Neural progenitor cell (in vitro differentiated cells): ENCODE data around the gene SDK1. TPM values are rescaled to one million over a fixed set of nuclear protein-coding genes. Genes with fewer than 3 reads are reported as not detected.

Experiments
- DNase-seq: peaks from one replicate; pipeline ENCODE4 v3.0.0-alpha.2; 2016; ENCODE audit warnings: low spot score
- H2AFZ ChIP-seq: fragments of 200-600 bp; sonication (generic); replicated peaks from 2 replicates; pipeline ENCODE4 v1.6.1; 2016; ENCODE audit warnings: antibody characterized with exemption
- H3F3A ChIP-seq: fragments of 200-600 bp; sonication (generic); 2 replicates; pipeline ENCODE4 v1.6.1; 2016; ENCODE audit warnings: antibody characterized with exemption, low read depth
- H3K27ac ChIP-seq: fragments of 200-600 bp; sonication (generic); 2 replicates; pipeline ENCODE4 v1.5.1; 2016; ENCODE audit warnings: mild to moderate bottlenecking
- H3K27me3 ChIP-seq: fragments of 200-600 bp; sonication (generic); 2 replicates; pipeline ENCODE4 v1.6.1; 2016; ENCODE audit warnings: mild to moderate bottlenecking, moderate library complexity
- H3K36me3 ChIP-seq: fragments of 200-600 bp; sonication (generic); 2 replicates; pipeline ENCODE4 v1.5.1; 2016
- H3K4me1 ChIP-seq: fragments of 200-600 bp; sonication (generic); 2 replicates; pipeline ENCODE4 v1.6.1; 2016; ENCODE audit warnings: mixed run types
- H3K4me2 ChIP-seq: fragments of 200-600 bp; sonication (generic); 2 replicates; pipeline ENCODE4 v1.6.1; 2016
- H3K4me3 ChIP-seq: fragments of 200-600 bp; sonication (generic); 2 replicates; pipeline ENCODE4 v1.5.1; 2016
- H3K79me2 ChIP-seq: fragments of 200-600 bp; sonication (generic); 2 replicates; pipeline ENCODE4 v1.6.1; 2016; ENCODE audit warnings: low read depth
- H3K9ac ChIP-seq: fragments of 200-600 bp; sonication (generic); 2 replicates; pipeline ENCODE4 v1.6.1; 2016
- H3K9me3 ChIP-seq: fragments of 200-600 bp; sonication (generic); 2 replicates; pipeline ENCODE4 v1.5.1; 2016; ENCODE audit warnings: low read depth
- H4K20me1 ChIP-seq: fragments of 200-600 bp; sonication (generic); 2 replicates; pipeline ENCODE4 v1.6.1; 2016; ENCODE audit warnings: low read depth
- H3K27ac Mint-ChIP-seq: 3 replicates; pipeline ENCODE4 v1.8.0; 2021; ENCODE audit warnings: mixed read lengths
- H3K27me3 Mint-ChIP-seq: 2 replicates; pipeline ENCODE4 v1.8.0; 2022; ENCODE audit warnings: low read depth, mild to moderate bottlenecking, inconsistent platforms, moderate library complexity, mixed read lengths; ENCODE audit not compliant: insufficient read depth
- H3K36me3 Mint-ChIP-seq: 3 replicates; pipeline ENCODE4 v1.8.0; 2021; ENCODE audit warnings: mixed read lengths
- H3K4me1 Mint-ChIP-seq: 3 replicates; pipeline ENCODE4 v1.8.0; 2021; ENCODE audit warnings: mixed read lengths
- H3K4me3 Mint-ChIP-seq: 3 replicates; pipeline ENCODE4 v1.8.0; 2021; ENCODE audit warnings: mild to moderate bottlenecking, moderate library complexity, mixed read lengths
- H3K9me3 Mint-ChIP-seq: 3 replicates; pipeline ENCODE4 v1.8.0; 2020; ENCODE audit warnings: mixed read lengths
- EZH2 ChIP-seq: fragments of 200-600 bp; sonication (generic); IDR thresholded peaks from 2 replicates; pipeline ENCODE4 v1.6.1; 2017; ENCODE audit warnings: antibody characterized with exemption, mild to moderate bottlenecking, moderate library complexity
- EZH2phosphoT487 ChIP-seq: fragments of 200-600 bp; sonication (generic); IDR thresholded peaks from 2 replicates; pipeline ENCODE4 v1.6.1; 2017; ENCODE audit warnings: antibody characterized with exemption
- total RNA-seq: library from RNA; depleted of rRNA; stranded (reverse); fragments of >200 nt; gene quantifications from 2 replicates; pipeline ENCODE4 v1.2.3, GENCODE V29; 2015; ENCODE audit warnings: low replicate concordance
- TF ChIP-seq, protein P1 (sequence below): fragments of 200-600 bp; sonication (generic); IDR thresholded peaks from 2 replicates; pipeline ENCODE4 v1.5.1; 2017; ENCODE audit warnings: antibody characterized with exemption, mild to moderate bottlenecking

SDK1 gene
- total RNA-seq, 1 donor from 2014 or later, result 4.9 TPM

DNA sequence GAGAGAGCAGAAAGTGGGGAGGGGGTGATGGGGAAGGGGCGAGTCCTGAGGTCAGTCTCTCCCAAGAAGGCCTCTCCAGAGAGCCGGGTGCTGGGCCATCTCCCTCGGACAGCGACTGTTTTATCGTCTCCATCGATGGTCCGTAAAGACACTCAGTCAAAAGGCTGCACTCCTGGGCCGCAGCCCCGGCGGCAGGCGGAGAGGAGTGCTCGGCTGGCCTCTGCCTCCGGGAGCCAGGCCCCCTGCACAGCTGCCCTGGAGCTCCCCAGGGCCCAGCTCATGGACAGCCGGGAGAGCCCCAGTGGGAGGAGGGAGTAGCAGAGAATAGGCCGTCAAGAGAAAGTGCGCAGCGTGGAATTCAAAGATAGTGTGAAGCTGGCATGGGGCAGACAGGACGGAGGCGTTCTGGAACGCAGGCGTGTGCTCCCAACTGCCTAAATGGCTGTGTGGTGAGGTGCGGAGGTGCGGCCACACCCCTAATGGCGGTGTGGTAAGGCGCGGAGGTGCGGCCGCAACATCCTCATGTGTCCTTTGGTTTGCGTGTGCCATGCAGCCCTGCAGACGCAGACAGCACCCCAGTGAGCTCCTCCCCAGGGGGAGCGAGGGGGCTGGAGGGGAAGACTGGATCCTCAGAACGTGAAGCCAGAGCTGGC, 903.6 kb downstream of the SDK1 start:
- Histone ChIP-seq H3K9ac (no peak overlapping the region), H4K20me1 (no peaks in the 10 kb centered on the region), H3K9me3 (no peaks in the 10 kb centered on the region), H2AFZ (peak overlapping the region; percentile 60), H3K27ac (no peak overlapping the region), H3K79me2 (no peaks in the 10 kb centered on the region), H3K36me3 (no peaks in the 10 kb centered on the region), H3K4me1 (peaks cover 15% of the 10 kb centered on the region), H3K4me3 (peak overlapping the region; percentile 24), H3F3A (no peaks in the 10 kb centered on the region), H3K27me3 (no peaks in the 10 kb centered on the region), H3K4me2 (peak overlapping the region; percentile 37)
- Mint-ChIP-seq H3K9me3 (no peaks in the 10 kb centered on the region), H3K4me3 (no peak overlapping the region), H3K27me3 (peaks cover 2% of the 10 kb centered on the region), H3K4me1 (peaks cover 20% of the 10 kb centered on the region), H3K36me3 (peaks cover 6% of the 10 kb centered on the region), H3K27ac (no peak overlapping the region)
- DNase-seq, result peak; percentile 68
- TF ChIP-seq EZH2 (no peak), EZH2phosphoT487 (no peak)
- TF ChIP-seq, protein P1, sequence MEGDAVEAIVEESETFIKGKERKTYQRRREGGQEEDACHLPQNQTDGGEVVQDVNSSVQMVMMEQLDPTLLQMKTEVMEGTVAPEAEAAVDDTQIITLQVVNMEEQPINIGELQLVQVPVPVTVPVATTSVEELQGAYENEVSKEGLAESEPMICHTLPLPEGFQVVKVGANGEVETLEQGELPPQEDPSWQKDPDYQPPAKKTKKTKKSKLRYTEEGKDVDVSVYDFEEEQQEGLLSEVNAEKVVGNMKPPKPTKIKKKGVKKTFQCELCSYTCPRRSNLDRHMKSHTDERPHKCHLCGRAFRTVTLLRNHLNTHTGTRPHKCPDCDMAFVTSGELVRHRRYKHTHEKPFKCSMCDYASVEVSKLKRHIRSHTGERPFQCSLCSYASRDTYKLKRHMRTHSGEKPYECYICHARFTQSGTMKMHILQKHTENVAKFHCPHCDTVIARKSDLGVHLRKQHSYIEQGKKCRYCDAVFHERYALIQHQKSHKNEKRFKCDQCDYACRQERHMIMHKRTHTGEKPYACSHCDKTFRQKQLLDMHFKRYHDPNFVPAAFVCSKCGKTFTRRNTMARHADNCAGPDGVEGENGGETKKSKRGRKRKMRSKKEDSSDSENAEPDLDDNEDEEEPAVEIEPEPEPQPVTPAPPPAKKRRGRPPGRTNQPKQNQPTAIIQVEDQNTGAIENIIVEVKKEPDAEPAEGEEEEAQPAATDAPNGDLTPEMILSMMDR, result no peak

DNA sequence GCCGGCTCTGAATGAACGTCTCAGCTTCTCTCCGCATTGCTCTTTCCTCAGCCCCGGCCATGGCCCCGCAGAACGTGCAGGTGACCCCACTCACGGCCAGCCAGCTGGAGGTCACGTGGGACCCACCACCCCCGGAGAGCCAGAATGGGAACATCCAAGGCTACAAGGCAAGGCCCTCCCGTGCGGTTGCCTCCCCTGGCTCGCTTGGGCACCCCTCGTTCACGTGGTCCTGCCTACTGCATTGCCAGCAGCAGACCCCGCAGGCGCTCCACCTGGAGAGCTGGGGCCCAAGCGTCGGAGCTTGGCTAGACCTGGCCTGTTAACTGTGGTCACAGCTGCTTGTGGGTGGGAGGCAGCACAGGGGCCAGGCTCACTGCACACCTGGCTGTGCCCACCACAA, 904.8 kb downstream of the SDK1 start:
- no peaks in the 10 kb centered on the region for H3K36me3 ChIP-seq
- no peaks in the 10 kb centered on the region for H3F3A ChIP-seq
- DNase-seq, result no peak
- Mint-ChIP-seq H3K27ac (no peak overlapping the region), H3K27me3 (peaks cover 2% of the 10 kb centered on the region), H3K9me3 (no peaks in the 10 kb centered on the region), H3K4me3 (no peak overlapping the region), H3K4me1 (peaks cover 20% of the 10 kb centered on the region), H3K36me3 (peaks cover 6% of the 10 kb centered on the region)
- H3K79me2 ChIP-seq, result no peaks in the 10 kb centered on the region
- H4K20me1 ChIP-seq, result no peaks in the 10 kb centered on the region
- no peak overlapping the region for H3K9ac ChIP-seq
- H2AFZ ChIP-seq, result no peak overlapping the region
- no peak overlapping the region for H3K27ac ChIP-seq
- H3K4me1 ChIP-seq, result peaks cover 15% of the 10 kb centered on the region
- H3K4me2 ChIP-seq, result no peak overlapping the region
- H3K9me3 ChIP-seq, result no peaks in the 10 kb centered on the region
- H3K4me3 ChIP-seq, result no peak overlapping the region
- TF ChIP-seq, protein P1, result no peak
- TF ChIP-seq EZH2phosphoT487 (no peak), EZH2 (no peak)
- H3K27me3 ChIP-seq, result no peaks in the 10 kb centered on the region

DNA sequence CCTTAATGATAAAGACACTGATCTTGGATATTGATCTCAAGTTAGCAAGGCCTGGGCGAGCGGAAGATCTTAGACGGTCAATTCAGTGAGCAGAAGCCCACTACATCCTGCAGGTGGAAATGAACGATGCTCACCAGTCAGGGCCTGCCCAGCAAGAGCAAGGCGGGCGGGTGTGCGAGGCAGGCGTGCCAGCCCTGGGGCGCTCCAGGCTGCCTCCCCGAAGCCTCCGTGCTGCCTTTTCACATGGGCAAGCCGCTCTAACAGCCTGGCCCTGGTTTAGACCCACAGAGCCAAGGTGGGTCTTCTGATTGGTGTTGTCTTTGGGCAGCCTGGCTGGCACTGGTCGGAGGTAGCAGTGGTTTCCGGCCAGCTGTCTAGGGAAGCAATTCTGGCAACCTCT, 906.0 kb downstream of the SDK1 start:
- H3K27ac Mint-ChIP-seq, result peak overlapping the region; percentile 50
- H3K27me3 ChIP-seq, result no peaks in the 10 kb centered on the region
- H3K9me3 ChIP-seq, result no peaks in the 10 kb centered on the region
- no peaks in the 10 kb centered on the region for H3K79me2 ChIP-seq
- H2AFZ ChIP-seq, result no peak overlapping the region
- H3K36me3 ChIP-seq, result no peaks in the 10 kb centered on the region
- H3K4me3 Mint-ChIP-seq, result no peak overlapping the region
- H3K4me1 Mint-ChIP-seq, result peaks cover 17% of the 10 kb centered on the region
- TF ChIP-seq, protein P1, result no peak
- TF ChIP-seq EZH2phosphoT487, result no peak
- TF ChIP-seq EZH2, result no peak
- H3K36me3 Mint-ChIP-seq, result peaks cover 9% of the 10 kb centered on the region
- no peak overlapping the region for H3K9ac ChIP-seq
- H3K4me1 ChIP-seq, result peaks cover 15% of the 10 kb centered on the region
- no peaks in the 10 kb centered on the region for H3F3A ChIP-seq
- H4K20me1 ChIP-seq, result no peaks in the 10 kb centered on the region
- no peaks in the 10 kb centered on the region for H3K27me3 Mint-ChIP-seq
- H3K27ac ChIP-seq, result no peak overlapping the region
- H3K9me3 Mint-ChIP-seq, result no peaks in the 10 kb centered on the region
- no peak overlapping the region for H3K4me2 ChIP-seq
- no peak overlapping the region for H3K4me3 ChIP-seq
- no peak for DNase-seq
